ENCODE measurements around the gene GNL1.
"Not testable (repeated sequence)": the region's sequence is repeated elsewhere in the genome, so short reads cannot be mapped to it uniquely, and the experiment has no call there.

Gene GNL1

GRCh38 chr6:30508890-30509736 lies 47.2 kb downstream of the GNL1 start:
- TF ChIP-seq SP1 (IDR thresholded peaks at IDR 0.05) (no peak), CTBP1 (IDR thresholded peaks at IDR 0.05; ENCODE audit: borderline replicate concordance) (no peak), ZNF384 (IDR thresholded peaks at IDR 0.05) (no peak), ARNT (IDR thresholded peaks at IDR 0.05) (no peak), BHLHE40 (IDR thresholded peaks at IDR 0.05; ENCODE audit: borderline replicate concordance) (no peak), PKNOX1 (IDR thresholded peaks at IDR 0.05) (no peak), FOXM1 (IDR thresholded peaks at IDR 0.05; ENCODE audit: borderline replicate concordance) (no peak), LEF1 (IDR thresholded peaks at IDR 0.05; ENCODE audit: borderline replicate concordance) (no peak), SUZ12 (IDR thresholded peaks at IDR 0.05) (no peak), TARDBP (IDR thresholded peaks at IDR 0.05) (no peak), FOXK2 (IDR thresholded peaks at IDR 0.05) (no peak), FOXA1 (IDR thresholded peaks at IDR 0.05) (no peak)
- DNase-seq (ENCODE audit: extremely low spot score), result no peak
- ChIA-PET POLR2A (no interaction called here), CTCF (no interaction called here)

DNA sequence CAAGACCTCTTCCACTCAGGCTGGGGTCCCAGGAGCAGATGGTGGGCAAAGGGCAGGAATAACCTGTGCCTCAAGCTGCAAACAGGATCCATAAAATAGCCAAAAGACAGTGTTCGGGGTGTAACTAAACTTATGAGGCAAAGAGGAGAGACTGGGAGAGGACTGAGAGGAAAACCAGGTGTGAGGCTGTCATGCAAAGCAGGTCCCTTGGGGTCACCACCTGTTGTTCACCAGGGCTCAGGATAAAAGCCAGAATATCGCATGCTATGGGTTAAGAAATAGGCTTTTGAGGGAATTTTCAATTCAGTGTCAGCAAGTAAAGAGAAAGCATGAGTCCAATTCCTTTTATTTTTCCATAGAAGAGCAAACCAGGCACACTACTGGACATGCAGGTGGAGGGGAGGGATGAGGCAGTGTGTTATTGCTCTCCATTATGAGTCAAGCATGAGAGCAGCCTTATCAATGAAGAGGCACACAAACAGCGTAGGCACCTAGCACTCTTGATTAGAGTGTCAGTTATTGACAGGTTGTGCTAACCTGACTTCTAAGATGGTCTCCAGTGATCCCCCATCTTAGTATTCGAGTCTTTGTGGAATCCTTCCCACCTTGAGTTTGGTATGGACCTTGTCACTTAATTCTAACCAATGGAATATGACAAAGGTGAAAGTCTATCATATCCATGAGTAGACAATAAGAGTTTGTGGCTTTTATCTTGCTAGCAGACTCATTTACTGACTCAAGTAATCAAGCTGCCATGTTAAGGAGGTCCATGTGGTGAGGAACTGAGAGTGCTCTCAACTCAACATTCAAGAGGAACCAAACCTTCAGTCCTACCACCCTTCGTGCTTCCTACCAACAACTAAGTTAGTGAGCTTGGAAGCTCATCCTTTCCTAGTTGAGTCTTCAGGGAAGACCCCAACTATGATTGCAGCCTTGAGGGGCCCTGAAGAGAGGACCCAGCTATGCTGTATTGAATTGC lies 48.2 kb downstream of the GNL1 start:
- ChIA-PET CTCF (no interaction called here), POLR2A (no interaction called here)
- DNase-seq (ENCODE audit: extremely low spot score), result no peak
- TF ChIP-seq ARNT (IDR thresholded peaks at IDR 0.05) (no peak), FOXK2 (IDR thresholded peaks at IDR 0.05) (no peak), SUZ12 (IDR thresholded peaks at IDR 0.05) (no peak), ZNF384 (IDR thresholded peaks at IDR 0.05) (no peak), L3MBTL2 (conservative IDR thresholded peaks at IDR 0.05) (no peak), ELF4 (IDR thresholded peaks at IDR 0.05) (no peak), FOXA1 (IDR thresholded peaks at IDR 0.05) (no peak), CTBP1 (IDR thresholded peaks at IDR 0.05; ENCODE audit: borderline replicate concordance) (no peak), PKNOX1 (IDR thresholded peaks at IDR 0.05) (no peak), SP1 (IDR thresholded peaks at IDR 0.05) (no peak), BHLHE40 (IDR thresholded peaks at IDR 0.05; ENCODE audit: borderline replicate concordance) (no peak), TARDBP (IDR thresholded peaks at IDR 0.05) (no peak), LEF1 (IDR thresholded peaks at IDR 0.05; ENCODE audit: borderline replicate concordance) (no peak), NFRKB (IDR thresholded peaks at IDR 0.05) (no peak), HDGF (IDR thresholded peaks at IDR 0.05; ENCODE audit: borderline replicate concordance) (no peak), FOXM1 (IDR thresholded peaks at IDR 0.05; ENCODE audit: borderline replicate concordance) (no peak)

DNA sequence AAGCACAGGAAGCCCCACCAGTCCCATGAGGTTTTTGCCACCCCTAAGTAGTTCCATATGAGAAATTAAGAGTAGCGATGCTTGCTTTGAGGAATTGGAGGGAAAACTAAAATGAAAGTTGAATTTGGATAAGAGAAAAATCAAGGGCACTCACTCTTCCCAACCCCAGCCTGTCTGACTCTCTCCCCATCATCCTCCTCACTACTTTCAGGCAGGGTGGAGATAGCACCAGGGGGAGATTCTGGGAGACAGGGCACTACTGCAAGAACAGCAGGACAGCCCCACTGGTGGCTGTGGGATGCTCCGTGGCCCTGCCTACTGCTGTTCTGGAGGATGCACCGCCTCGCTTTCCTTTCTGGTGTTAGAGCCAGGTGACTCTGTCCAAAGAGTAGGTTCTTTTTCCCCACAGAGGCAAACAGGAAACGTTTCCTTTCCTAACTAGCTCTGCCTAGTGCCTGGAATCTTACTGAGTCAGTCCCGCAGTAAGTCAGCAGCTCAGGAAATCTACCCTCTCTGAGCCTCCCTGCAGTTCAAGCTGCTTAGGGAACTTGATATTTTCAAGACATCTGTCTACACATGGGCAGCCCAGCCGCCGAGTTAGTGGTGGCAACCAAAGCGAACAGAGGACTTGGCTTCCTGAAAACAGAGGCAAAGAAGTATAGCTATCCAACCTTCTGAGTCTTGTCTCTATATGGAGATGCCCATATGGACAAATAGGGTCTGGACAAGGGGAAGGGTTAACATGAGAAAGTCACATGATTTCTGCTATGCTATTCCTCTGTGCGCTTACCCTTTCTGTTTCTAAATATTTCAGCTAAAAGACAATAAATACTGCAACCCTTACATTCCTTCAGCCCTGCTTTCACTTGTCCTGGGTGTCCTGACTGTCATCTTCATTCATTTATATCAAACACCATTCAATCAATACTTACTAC lies 55.6 kb downstream of the GNL1 start:
- CTCF ChIA-PET, result interaction anchor here (0.9 to 1.7 kb wide), 2 partner anchors 8 to 44 kb away, joined by 3 to 4 read pairs; no protein-coding TSS in a partner anchor
- DNase-seq (ENCODE audit: extremely low spot score), result no peak
- TF ChIP-seq FOXM1 (IDR thresholded peaks at IDR 0.05; ENCODE audit: borderline replicate concordance) (no peak), ARNT (IDR thresholded peaks at IDR 0.05) (no peak), PKNOX1 (IDR thresholded peaks at IDR 0.05) (no peak), FOXA1 (IDR thresholded peaks at IDR 0.05) (no peak), NFRKB (IDR thresholded peaks at IDR 0.05) (no peak), L3MBTL2 (conservative IDR thresholded peaks at IDR 0.05) (no peak), ZNF384 (IDR thresholded peaks at IDR 0.05) (no peak), BHLHE40 (IDR thresholded peaks at IDR 0.05; ENCODE audit: borderline replicate concordance) (no peak), HDGF (IDR thresholded peaks at IDR 0.05; ENCODE audit: borderline replicate concordance) (no peak), TARDBP (IDR thresholded peaks at IDR 0.05) (no peak), ELF4 (IDR thresholded peaks at IDR 0.05) (no peak)
- POLR2A ChIA-PET, result interaction anchor here (1.2 kb wide), 1 partner anchor 7 kb away, joined by 3 read pairs; no protein-coding TSS in a partner anchor

DNA sequence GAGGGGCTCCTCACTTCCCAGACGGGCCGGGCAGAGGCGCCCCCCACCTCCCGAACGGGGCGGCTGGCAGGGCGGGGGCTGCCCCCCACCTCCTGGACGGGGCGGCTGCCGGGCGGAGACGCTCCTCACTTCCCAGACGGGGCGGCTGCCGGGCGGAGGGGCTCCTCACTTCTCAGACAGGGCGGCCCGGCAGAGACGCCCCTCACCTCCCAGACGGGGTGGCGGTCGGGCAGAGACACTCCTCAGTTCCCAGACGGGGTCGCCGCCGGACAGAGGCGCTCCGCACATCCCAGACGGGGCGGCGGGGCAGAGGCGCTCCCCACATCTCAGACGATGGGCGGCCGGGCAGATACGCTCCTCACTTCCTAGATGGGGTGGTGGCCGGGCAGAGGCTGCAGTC lies 57.6 kb downstream of the GNL1 start:
- POLR2A ChIA-PET; CTCF ChIA-PET; DNase-seq (ENCODE audit: extremely low spot score): not testable (repeated sequence)

GRCh38 chr6:30497714-30498113 lies 58.6 kb downstream of the GNL1 start:
- ChIA-PET POLR2A (no interaction called here), CTCF (no interaction called here)
- TF ChIP-seq LEF1 (IDR thresholded peaks at IDR 0.05; ENCODE audit: borderline replicate concordance), result no peak
- TF ChIP-seq NFRKB (IDR thresholded peaks at IDR 0.05), result no peak
- TF ChIP-seq ZNF384 (IDR thresholded peaks at IDR 0.05), result no peak
- TF ChIP-seq TARDBP (IDR thresholded peaks at IDR 0.05), result no peak
- no peak for TF ChIP-seq SUZ12 (IDR thresholded peaks at IDR 0.05)
- TF ChIP-seq PKNOX1 (IDR thresholded peaks at IDR 0.05), result no peak
- DNase-seq (ENCODE audit: extremely low spot score), result no peak

- DNase-seq (ENCODE audit: extremely low spot score); POLR2A ChIA-PET; CTCF ChIA-PET: not testable (repeated sequence)
Observed at GRCh38 chr6:30497261-30497599, 59.1 kb downstream of the GNL1 start.
